Stimulated activated CD4-positive, alpha-beta T cell treated with anti-CD3 and anti-CD28 coated beads, Interleukin-2, amount 100 ng/mL, for 24 hours (primary cell): ENCODE measurements around the gene MYOT.
"Not testable (repeated sequence)": the region's sequence is repeated elsewhere in the genome, so short reads cannot be mapped to it uniquely, and the experiment has no call there.

Experiments used
- DNase-seq, 2 donors: peaks; one replicate each; pipeline ENCODE4 v3.0.0-alpha.2; 2020

MYOT gene, protein sequence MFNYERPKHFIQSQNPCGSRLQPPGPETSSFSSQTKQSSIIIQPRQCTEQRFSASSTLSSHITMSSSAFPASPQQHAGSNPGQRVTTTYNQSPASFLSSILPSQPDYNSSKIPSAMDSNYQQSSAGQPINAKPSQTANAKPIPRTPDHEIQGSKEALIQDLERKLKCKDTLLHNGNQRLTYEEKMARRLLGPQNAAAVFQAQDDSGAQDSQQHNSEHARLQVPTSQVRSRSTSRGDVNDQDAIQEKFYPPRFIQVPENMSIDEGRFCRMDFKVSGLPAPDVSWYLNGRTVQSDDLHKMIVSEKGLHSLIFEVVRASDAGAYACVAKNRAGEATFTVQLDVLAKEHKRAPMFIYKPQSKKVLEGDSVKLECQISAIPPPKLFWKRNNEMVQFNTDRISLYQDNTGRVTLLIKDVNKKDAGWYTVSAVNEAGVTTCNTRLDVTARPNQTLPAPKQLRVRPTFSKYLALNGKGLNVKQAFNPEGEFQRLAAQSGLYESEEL

DNA sequence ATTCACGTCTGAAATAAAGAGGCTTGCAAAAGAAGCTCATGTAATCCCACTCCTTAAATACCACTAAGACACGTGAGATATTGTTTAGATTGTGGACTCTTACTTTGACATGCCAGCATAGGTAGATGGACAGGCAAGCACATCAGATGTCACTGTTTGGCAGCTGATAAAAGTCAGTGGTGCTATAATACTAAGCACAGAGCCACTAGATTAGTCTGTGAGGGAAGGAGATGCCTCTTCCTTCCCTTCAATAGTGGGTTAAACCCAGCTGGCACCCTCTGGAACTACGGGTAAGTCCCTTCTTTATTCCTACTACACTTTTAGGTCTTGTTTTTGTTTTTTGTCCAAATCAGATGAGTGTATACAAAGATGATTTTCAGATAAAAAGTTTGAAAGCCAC is at the start of gene MYOT:
Gene MYOT (plus strand): TSS at position 197 of the 400 bp plus-strand sequence. CDS start 2,792 bp downstream, outside the sequence.
- no peak for DNase-seq

DNA sequence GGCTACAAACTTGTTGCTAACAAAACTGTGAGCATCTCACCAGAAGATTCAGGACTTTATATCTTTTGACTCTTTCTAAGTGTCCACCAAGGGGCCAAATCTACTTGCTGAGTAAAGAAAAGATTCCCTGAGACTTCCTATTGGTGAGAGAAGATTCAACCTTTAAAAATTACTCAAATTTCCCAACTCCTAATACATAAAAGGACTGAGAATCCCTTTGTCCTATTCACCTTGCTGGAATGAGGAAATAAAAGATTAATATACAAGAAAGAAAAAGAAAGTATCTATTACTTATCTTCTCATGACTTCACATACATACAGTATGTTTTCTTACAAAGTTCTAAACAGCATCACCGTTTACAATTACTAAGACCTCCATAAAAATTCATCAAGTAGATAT is 47.9 kb upstream of the MYOT start:
- DNase-seq: no peak

DNA sequence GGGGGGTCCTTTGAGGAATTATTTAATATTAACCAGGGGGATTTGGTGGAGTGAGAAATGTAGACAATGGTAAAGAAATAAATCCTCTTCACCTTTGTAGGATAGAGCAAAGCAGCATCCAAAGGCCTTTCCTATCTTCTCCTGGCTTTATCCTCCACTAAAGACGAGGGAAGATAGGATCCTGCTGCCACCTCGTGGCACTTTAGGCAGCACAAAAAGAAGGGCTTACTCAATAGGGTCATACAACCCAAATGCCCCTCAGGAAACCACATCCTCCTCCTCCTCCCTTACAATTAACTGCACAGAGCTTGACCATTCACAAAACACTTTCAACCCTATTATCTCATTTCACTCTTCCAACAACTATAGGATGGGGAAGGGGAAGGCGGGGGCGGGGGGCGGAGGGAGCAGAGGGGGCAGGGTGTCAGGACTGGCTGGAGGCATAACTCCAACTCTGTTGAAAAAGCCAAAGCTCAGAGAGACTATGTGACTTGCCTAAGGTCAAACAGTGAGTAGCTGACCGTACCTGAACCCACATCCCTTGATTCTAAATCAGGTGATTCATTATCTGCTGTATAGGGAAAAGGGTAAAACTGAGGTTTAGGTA is 45.4 kb upstream of the MYOT start:
- no peak for DNase-seq

DNA sequence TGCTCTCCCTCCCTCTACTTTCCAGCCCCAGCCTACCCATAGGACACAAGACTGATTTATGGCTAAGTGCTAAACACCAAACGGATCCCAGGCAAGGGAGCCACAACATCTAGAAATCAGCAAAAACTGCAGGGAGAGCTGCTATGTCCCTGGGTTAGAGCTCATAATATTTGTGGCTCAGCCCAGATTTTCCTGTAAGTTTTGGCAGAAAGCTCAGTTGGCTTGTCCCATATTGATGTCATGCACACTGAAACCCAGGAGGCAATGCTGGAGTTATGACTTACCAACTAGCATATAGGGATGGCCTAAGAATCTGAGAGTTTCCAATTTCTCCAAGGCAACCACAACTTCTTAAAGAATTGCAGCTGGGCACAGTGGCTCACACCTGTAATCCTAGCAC is 44.7 kb upstream of the MYOT start:
- DNase-seq: no peak

DNA sequence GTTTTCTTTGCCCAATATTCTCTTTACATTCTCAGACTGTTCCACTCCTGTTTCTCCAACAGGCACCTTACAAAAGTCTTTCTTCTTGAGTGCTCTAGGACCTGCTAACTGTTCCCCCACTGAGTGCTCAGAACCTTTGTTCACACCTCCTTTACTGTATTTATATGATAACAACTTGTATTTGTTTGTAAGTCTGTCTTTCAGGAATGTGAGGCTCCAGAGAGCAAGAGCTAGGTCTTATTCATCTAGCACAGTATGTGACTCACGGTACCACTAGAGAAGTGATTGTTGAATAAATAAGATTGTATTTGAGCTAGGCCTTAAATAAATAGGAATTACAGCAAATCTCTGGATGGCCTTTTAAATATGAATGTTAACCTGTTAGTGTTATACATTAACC is 42.5 kb upstream of the MYOT start:
- no peak for DNase-seq

DNA sequence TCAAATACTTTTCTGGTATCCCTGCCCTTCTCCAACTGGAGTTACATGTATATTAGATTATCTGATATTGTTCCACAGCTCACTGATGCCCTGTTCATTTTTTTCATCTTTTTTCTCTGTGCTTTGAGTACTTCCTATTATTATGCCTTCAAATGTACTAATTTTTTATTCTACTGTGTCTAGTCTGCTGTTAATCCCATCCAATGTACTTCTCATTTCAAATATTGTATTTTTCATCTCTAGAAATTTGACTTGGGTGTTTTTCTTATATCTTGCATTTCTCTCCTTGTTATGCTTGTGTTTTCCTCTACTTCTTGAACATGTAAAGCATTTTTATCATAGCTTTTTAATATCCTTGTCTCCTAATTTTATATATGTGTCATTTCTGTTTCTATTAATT is 41.6 kb upstream of the MYOT start:
- DNase-seq: no peak

DNA sequence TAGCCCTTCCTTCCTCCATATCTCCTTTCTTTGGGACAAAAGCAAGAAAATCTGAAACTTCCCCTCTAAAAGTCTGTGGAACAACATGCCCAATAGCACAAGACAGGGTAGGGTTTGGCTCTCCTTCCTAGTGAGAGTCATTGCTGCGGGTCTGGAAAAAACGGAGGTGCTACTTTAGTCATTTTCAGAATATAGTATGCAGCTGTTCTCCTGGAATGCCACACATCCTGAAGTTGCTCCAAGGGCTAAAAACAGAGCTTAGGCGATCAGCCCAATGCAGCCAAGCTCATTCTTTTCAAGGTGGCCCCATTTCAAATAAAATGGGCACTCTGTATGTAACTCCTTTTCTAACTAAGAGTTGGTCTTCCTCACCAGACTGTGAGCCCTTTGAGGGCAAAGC is 39.5 kb upstream of the MYOT start:
- DNase-seq: no peak

DNA sequence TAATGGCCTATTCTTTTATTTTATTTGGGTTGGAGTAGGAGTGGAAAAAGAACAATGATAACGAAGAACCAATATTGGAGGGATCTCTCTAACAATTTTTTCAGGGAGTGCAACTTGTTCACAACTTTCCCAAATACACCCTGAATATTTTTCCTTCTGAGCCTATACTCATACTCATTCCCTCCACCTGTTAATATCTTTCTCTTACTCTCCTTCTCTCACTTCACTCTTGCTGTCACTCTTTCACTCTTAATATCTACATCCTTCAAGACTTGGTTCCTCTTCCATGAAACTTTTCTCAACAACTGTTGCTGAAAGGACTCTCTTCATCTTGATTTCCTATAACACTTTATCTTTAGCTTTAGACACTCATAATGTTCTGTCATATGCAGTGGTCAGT is 39.0 kb upstream of the MYOT start:
- no peak for DNase-seq

DNA sequence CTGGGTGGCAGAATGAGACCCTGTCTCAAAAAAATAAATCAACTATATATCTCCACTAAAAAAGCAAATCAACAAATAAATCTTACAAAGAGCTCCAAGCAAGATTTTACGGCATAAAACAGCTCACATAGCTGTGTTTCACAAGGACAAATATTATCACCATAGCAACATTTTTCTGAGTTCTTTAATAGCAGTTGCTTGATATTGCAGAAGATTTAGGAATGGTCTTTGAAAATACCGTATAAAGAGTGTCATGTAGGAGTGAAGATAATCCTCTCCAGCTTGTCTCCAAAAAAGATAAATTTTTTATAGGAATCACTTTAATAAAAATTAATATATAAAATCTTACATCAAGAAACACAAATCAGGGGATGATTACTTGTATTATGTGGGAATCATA is 36.6 kb upstream of the MYOT start:
- DNase-seq: no peak

DNA sequence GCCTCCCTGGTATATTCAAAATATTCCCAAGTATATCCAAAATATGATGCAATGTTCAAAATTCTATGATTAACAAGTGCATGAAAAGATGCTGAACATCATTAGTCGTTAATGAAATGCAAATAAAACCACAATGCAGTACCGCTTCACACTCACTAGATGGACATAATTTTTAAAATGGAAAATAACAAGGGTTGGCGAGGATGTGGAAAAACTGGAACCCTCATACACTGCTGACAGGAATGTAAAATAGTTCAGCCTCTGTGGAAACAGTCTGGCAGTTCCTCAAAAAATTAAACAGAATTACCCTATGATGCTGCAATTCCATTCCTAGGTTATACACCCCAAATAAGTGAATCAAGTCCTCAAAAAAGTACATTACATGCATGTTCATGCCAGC is 36.1 kb upstream of the MYOT start:
- DNase-seq: no peak

DNA sequence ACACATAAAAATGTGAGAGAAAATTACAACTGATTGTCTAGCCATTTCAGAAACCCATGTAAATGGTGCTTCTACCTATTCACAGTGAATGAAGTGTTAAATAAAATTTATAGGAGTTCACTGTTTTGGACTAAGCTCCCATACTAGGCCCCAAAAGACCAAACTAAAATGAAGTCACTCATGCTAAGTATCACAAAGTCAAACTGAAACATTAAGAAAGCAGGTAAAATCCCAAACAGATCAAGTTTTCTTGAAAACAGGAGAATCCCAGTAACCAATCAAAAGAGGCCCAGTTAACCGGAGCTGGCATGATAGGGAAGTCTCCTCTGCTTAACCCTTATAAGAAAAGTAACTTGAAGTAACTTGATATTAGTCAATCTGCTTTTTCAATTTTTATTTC is 35.2 kb upstream of the MYOT start:
- DNase-seq: no peak

DNA sequence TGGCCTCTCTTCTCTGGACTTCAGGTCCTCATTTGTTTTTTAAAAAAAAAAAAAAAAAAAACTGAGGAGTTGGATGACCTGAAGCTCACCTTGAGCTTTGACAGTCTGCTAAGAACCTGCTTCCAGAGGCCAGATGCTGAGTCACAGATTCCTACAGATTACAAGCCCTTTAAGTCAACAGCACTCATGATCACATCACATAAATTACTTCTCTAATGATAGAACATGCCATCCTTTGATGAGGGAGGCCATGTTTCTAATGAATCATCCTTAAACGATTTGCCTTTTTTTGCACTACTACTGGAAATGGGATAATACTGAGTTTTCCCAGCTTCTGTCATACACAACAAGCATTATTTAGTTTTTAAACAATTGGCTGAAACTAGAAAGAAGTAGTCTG is 34.2 kb upstream of the MYOT start:
- DNase-seq: no peak

DNA sequence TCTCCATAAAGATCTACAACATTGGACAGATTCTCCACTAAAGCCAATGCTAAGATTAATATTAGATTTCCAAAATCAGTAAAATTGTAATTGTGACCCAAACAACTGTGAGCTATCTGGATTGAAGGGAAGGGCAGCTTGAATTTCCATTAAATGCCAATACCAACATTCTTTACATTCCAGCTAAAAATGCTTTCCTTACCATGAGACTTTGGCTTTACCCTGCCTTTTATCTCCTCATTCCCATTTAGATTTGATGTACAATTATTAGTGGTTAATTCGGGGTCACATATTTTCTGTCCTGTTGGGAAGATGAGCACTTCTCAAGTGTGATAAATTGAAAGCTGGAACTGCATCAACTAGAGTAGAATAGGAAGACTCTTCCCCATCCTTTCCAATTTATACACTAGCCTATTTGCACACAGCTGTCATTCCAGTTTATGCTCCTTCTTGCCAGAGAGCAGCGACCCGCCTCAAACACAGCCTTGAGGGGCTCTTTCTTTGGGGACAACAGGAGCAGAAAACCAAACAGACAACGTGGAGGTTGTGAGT is 33.1 kb upstream of the MYOT start:
- DNase-seq: no peak

DNA sequence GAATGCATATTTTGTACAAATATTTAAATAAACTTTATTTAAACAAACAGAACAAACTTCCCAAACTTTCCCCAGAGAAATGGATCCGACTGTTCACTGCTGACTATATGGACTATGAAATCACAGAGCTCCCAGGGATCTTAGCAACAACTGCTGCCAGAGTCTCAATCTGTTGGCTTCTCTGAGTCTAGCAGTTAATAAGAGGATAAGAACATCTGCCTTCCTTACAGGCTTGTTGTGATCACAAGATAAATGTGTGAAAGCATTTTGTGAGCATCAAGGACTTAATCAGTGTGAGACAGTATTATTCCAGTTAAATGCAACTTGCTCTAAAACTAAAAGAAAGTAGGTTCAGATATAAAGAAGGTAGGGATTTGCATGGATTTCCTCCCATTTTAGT is 31.4 kb upstream of the MYOT start:
- DNase-seq: no peak

DNA sequence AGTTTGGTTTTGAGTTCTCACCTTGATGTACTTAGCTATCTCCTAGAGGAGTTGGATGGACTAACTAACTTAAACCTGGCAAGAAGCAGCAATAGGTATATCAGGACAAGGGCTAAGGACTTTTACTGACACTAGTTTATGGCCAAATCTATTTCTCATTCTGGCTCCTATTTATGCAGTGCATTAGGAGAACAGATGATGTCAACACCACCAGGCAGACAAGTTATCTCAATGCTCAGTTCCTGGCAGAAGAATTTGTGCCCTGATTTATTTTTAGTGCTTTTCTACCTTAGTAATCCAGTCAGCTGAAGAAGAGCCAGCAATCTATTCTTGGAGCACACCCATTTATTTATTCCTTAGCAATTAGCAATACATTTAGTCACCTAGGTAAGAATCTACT is 30.7 kb upstream of the MYOT start:
- no peak for DNase-seq

DNA sequence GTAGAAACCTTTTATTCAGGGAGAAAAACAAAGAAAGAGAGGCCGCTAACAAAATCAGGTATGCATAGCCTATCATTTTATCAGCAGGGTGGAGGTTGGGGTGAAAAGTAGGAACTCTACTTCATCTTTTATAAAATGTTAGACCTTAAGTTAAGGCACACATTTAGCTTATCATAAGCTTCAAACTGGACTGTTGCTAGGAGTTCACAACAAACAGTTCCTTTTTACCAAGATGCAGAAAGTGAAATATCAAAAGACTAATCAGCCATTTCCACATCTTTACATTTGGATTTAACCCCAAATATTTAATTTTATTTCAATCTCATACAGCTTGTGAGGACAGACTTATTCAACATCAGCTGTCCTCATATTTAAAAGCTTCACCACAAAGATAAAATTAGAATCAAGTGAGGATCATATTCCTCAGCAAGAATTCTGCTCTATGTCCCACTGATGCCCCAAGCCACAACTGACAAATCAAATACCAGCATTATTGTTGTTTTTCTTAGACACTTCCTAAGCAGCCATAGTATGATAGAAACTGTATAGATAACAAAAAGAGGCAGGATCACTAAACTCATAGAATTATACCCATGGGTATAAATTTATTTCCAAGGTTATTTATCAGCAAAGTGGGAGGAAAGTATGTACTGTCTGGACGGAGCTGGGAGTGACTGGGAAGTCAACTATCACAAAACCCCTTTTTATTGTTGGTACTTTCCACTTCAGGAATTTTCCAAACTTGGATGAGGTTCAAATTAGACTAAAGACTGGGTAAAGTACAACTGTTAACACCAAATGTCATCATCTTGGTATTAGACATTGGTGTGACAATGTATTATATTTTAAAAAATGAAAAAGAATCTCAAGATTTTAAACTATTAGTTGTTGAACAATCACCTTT is 29.9 kb upstream of the MYOT start:
- DNase-seq: no peak

DNA sequence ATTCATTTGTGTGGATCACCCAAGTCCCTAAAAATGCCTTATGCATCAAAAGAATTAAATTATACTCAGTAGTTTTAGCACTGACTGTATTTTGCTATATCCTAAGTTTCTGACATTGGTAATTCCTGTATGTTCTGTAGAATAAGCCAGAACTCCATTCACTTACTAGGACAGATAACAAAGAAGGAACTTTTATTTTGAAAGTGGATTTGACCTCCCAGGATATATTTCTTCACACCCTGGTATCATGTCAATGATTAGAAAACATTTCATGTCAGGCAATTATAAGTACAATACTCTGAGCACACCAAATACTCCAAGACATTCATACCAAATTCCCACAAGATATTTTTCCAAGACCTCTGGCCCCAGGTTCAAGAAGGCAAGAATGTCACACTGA is 28.7 kb upstream of the MYOT start:
- no peak for DNase-seq

DNA sequence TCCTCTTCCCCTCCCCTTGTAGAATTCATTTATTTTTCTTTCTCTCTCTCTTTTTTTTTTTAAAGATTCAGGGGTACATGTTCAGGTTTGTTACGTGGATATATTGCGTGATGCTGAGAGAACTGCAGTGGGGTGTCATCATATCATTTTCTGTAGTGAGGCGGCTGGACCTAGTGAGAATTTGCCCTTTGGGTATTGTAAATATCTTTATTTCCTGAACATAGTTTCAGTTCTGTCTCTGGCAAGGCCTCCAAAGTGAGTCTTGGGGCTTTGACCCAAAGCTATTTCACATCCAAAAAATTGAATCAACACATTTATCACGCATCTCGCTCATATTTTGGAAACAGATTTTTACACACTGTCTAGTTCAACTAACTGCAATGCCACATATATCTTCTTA is 25.4 kb upstream of the MYOT start:
- no peak for DNase-seq

DNA sequence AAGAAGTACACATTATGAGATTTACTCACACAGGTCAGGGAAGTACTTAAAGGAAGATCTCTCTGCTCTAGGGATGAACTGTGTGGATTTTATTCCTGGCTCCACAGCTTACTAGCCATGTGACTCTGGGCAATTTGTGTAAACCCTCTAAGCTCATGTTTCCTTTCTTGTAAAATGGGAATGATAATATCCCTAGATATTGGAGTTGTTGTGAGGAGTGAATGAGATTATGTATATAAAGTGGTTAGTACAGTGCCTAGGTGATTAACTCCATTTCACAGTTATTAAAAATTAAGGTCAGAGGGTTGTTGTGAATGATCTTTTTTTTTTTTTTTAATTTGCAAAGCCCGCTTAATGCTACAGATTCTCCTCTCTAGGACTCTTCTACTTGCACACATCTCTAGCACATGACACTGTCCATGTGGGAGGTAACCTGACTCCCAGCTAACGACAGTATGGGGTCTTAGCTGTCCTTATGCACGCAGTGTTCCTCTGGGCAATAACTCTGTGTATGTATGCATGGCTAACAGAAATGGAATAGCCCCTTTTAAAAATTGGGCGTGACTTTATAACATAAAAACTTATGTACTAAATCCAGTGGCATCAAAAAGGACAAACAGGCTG is 23.9 kb upstream of the MYOT start:
- DNase-seq: no peak

DNA sequence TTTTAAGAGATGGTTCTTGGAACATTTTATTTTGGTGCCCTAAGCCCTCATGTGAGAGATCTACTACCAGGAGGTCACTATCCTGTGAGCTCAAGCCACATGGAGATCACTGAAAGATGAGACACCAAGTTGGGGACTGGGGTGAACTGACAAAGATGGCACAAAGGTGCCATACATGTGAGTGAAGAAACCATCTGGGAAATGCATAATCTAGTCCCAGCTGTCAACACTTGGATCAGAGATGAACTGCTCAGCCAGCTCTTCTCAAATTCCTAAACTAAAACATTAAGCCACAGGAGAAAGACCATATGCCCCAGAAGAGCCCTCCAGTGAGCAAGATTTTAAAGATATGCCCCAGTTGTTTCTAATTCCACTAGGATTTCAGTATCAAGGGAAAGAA is 22.2 kb upstream of the MYOT start:
- no peak for DNase-seq

DNA sequence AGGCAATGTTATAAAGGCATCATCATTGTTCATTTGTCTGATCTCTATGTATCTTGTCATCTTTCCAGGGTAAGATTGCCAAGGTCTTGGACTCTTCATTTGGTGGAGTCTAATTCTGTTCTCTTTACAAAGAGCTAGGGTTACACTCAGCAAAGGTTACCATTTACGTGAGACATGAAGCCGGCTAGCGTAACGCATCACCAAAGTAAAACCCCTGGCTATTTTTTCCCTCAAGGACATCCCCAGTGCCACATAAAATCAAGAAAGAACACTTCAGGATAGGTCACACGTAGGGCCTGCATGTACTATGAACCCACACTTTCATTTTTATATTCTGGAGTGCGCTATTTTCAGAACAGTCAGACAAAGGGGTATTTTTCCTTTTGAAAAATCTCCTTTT is 20.0 kb upstream of the MYOT start:
- DNase-seq: no peak

DNA sequence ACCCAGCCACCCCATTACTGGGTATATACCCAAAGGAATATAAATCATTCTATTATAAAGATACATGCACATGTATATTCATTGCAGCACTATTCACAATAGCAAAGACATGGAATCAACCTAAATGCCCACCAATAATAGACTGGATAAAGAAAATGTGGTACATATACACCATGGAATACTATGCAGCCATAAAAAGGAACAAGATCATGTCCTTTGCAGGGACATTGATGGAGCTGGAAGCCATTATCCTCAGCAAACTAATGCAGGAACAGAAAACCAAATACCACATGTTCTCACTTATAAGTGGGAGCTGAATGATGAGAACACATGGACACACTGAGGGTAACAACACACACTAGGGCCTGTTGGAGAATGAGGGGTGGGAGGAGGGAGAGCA is 14.5 kb upstream of the MYOT start:
- not testable (repeated sequence) for DNase-seq

DNA sequence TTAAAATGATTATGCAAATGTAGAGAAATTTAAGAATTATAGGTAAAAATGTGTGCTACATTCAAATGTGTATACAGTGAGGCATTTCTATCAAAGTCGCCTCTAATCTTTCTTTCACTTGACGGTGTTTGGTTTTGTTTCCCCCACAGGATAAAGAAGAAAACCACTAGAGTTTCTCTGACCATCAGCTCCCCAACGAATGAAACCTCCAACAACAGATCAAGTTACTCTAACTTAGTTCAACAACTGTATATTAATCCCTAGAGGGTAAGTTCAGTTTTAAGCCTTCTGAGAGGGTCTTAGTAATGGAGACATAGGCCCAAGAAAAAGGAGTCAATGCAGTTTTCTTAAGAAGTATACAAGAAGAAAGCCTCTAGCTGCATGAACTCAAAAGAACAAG is 11.5 kb upstream of the MYOT start:
- no peak for DNase-seq
